Kidney epithelial cell (primary cell): ENCODE results near the gene OR2T12. TPM values are rescaled to one million over a fixed set of nuclear protein-coding genes. Genes with fewer than 3 reads are reported as not detected.
"Not testable (repeated sequence)": the region's sequence is repeated elsewhere in the genome, so short reads cannot be mapped to it uniquely, and the experiment has no call there.

Experiments used
- DNase-seq: peaks from one replicate; pipeline ENCODE4 v3.0.0-alpha.2; 2010; ENCODE audit warnings: low read depth
- H3K27me3 ChIP-seq: 2 replicates; pipeline ENCODE4 v1.6.0; 2011; ENCODE audit warnings: low read length; ENCODE audit not compliant: control insufficient read depth, insufficient read depth
- H3K36me3 ChIP-seq: 2 replicates; pipeline ENCODE4 v1.5.1; 2011; ENCODE audit warnings: low read length; ENCODE audit not compliant: control insufficient read depth, insufficient read depth
- H3K4me3 ChIP-seq: 2 replicates; pipeline ENCODE4 v1.5.1; 2011; ENCODE audit warnings: low read depth, mild to moderate bottlenecking, control low read depth, low read length
- CTCF ChIP-seq: IDR thresholded peaks from 2 replicates; pipeline ENCODE4 v1.5.1; 2011; ENCODE audit warnings: mild to moderate bottlenecking, moderate library complexity, low read length, control low read depth, inconsistent platforms; ENCODE audit not compliant: insufficient read depth, poor library complexity, severe bottlenecking
- total RNA-seq: library from RNA; depleted of rRNA; stranded (reverse); fragments of >200 nt; gene quantifications from 2 replicates; pipeline ENCODE4 v1.2.3, GENCODE V29; 2015

The OR2T12 gene
- total RNA-seq, 1 donor from 2014 or later, result not detected

GRCh38 chr1:248306103-248306502 is 2.9 kb upstream of the OR2T12 start:
- TF ChIP-seq CTCF, result no peak
- Histone ChIP-seq H3K27me3 (no peaks in the 10 kb centered on the region), H3K36me3 (no peaks in the 10 kb centered on the region), H3K4me3 (no peak overlapping the region)
- DNase-seq, result no peak

- not testable (repeated sequence) for H3K4me3 ChIP-seq, H3K27me3 ChIP-seq, H3K36me3 ChIP-seq, DNase-seq
Measured at GRCh38 chr1:248305672-248306071, 2.4 kb upstream of the OR2T12 start.

- no peak for TF ChIP-seq CTCF
- DNase-seq, result no peak
- H3K36me3 ChIP-seq, result no peaks in the 10 kb centered on the region
Measured at GRCh38 chr1:248288391-248288790, 14.8 kb downstream of the OR2T12 start.

DNA sequence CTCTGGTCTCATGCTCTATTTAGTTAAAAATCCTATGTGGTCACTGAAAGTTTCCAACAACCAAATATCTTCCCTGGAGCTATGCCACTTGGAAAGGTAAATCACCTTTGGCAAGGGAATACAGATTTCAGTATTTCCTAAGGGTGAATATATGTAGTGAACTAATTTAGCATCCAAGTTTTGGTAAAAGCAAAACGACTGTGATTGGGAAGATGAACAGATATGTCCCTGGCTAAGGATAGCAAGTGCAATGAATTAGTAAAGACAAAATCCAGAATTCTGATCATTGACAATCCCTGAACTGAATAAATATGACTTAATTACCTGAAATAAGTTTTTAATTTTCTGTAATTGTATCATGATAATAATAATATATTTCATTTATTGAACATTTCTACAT is 25.3 kb downstream of the OR2T12 start, which contains the start of gene OR2T33:
Gene OR2T33 (minus strand): TSS at position 101 of the 400 bp plus-strand sequence. CDS start 4,162 bp downstream, outside the sequence.
- Histone ChIP-seq H3K27me3 (no peaks in the 10 kb centered on the region), H3K36me3 (no peaks in the 10 kb centered on the region), H3K4me3 (no peak within 1 kb of the TSS)
- DNase-seq, result no peak
- TF ChIP-seq CTCF, result no peak

More at GRCh38 chr1:248288391-248288790, 14.8 kb downstream of the OR2T12 start:
- Histone ChIP-seq H3K4me3 (no peak overlapping the region), H3K27me3 (no peaks in the 10 kb centered on the region)

GRCh38 chr1:248273225-248273624 is 30.0 kb downstream of the OR2T12 start:
- DNase-seq, H3K4me3 ChIP-seq, H3K36me3 ChIP-seq, H3K27me3 ChIP-seq: not testable (repeated sequence)

DNA sequence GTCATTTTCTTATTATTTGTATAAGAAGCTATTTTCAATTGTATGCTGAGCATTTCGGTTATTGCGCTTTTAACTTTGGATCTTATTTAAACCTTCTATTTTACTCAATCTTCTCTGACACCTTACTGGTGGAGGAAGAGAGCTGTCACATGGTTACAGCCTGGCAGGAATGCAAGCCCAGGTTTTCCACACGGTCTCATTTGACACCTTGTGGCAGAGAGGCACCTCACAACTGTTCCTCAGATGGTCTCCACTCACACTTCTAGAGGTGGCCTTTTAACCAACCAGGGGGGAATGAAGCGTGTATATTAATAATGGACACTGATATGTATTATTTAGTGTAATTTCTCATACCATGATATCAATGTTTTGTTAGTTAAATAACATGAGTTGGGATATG is 35.0 kb downstream of the OR2T12 start:
- no peak for DNase-seq
- no peak overlapping the region for H3K4me3 ChIP-seq
- no peaks in the 10 kb centered on the region for H3K27me3 ChIP-seq
- TF ChIP-seq CTCF, result no peak
- H3K36me3 ChIP-seq, result no peaks in the 10 kb centered on the region

DNA sequence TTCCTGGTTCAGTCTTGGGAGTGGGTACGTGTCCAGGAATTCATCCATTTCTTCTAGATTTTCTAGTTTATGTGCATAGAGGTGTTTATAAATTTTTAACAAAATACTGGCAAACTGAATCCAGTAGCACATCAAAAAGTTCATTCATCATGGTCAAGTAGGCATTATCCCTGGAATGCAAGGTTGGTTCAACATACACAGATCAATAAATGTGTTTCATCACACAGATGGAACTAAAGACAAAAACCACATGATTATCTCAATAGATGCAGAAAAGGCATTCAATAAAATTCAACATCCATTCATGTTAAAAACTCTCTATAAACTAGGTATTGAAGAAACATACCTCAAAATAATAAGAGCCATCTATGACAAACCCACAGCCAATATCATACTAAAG is 43.9 kb downstream of the OR2T12 start:
- DNase-seq, H3K27me3 ChIP-seq, H3K4me3 ChIP-seq, H3K36me3 ChIP-seq: not testable (repeated sequence)
